ENCODE data around the gene KCNIP4.

KCNIP4 gene

GRCh38 chr4:20698382-20698781 is 1250.2 kb downstream of the KCNIP4 start:
- no peak for DNase-seq

DNA sequence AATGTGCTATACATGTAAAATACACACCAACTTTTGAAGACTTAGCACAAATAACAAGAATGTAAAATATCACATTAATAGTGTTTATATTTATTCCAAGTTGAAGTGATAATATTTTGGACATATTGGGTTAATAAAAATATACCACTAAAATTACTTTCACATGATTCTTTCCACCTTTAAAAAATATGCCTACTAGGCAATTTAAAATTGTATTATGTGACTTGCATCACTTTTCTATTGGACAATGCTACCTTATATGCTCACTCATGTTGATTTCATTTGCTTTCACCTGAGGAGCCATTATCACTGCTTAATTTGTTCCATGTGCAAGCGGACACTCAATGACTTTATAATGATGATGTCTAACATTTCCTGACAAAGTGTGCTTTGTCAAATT is 1251.8 kb downstream of the KCNIP4 start:
- DNase-seq, result no peak

DNA sequence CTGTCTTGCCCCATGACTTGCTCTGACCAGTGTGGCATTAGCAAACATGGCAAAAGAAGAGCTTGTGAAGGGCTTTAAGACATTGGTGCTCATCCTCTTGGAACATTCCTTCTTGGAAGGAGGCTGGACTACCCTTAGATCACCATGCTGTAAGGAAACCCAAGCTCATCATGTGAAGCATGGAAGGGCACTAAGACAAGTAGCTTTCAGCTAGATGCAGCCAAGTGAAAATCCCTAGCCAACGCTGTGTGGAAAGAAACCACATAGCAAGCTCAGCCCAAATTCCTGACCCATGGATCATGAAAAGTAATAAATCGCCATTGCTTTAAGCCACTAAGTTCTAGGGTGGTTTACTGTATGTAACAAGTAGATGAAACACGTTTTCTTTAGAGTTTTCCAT is 1260.7 kb downstream of the KCNIP4 start:
- DNase-seq, result no peak

DNA sequence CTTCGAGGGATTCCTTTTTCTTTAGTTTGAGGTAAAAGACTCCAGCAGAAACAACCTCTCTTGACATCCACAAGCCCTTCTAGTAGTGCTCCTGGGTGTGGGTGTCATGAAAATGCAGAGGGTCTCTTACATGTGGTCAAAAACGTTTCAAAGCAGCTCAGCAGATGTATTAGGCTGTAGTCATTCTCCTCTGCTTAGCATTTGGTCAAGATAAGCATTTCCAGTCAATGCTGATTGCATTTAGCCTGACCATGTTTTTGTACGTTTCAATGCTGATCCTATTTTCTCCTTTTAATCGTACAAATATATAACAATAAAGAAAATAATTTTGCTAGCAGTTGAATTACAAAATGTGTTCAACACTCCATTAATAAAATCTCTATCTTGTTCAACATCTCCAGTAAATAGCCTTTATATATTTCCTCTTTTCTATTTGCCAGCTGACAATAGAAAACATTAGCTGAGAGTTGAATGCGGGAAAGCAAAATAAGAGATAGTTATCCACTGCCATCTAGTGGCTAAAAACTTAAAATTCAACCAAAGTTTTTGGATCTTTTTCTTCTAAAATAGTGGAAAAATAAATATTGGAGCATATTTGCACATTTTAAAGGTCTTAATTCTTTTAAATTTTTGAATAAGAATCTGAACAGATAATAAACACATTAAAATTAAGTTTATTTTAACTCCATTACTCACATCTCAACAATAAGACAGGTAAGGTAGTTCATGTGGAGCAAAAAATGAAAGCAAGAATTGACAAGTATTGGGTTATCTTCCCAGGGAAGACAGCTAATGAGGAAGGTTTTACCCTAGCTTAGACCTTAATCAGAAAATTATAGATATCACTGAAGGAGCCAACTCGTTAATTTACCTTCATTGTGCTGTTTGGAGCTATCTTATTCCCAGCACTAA is 1263.5 kb downstream of the KCNIP4 start:
- no peak for DNase-seq

DNA sequence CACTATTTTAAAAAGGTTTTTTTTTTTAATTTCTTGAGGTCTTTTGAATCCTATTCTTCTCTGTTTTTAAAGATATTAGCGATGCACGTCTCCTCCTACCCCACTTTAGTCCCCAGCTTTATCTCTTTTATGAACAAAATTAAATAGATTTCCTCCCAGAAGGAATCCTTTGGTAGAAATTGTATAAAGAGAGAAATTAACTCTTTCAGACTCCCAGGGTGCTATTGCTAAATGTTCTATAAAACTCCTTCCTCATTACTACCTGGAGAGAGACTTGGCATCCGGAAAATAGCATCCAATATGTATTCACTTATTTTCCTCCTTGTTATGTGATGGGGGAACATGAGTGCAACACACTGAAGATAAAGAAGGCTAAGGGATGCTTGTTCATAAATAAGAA is 1264.8 kb downstream of the KCNIP4 start:
- no peak for DNase-seq

DNA sequence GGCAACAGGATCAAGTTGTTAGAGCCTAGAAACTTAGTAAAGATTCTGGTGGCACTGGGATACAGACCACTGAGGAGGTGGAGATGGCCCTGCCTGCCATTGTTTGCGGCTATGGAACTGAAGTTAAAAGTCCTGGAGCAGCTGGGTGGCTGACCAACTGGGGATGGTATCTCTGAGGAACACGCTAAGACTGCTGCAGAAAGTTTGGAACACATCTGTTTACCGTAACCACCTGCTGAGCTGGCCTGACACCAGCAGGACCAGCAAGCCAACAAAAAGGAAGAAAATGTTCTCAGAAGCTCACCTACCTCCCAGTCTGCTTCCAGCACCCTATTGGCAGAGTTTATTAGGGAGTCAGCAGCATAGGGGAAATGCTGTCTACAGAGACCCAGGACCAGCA is 1265.7 kb downstream of the KCNIP4 start:
- no peak for DNase-seq

DNA sequence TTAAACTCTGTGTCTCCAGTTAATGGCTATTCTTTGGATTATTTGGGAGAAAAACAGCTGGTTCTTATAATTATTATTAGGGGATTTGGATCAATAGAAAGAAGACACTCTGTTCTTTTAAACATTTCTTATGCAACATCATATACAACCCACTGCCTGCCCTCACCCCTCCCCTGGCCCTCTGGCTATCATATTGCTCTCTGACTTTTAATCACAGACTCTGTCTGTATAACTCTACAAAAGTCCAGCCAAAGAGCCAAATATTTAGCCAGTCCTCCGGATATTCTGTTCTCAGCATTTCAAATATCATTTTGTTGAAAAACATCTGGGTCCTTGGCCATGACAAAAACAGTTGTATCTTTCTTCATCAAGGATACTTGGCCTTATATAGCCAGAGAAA is 1267.3 kb downstream of the KCNIP4 start:
- no peak for DNase-seq

DNA sequence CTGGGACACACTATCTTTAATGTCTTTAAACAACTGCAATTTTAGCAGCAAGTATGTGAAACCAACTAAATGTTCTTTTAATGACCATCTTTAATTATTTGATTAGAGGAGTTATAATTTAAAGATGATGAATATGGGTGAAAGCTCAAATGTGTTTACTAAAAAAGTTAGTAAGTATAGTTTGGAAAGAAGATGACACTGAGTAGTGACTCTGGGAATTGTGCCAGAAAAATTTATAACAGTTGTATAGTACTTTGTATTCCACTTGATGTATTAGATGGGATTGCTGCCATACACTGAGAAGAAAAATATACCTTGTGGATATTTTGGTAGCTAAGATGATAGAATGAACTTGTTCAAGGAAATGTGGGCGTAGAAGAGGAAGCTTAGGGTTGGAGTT is 1267.8 kb downstream of the KCNIP4 start:
- no peak for DNase-seq

GRCh38 chr4:20679951-20680350 is 1268.6 kb downstream of the KCNIP4 start:
- DNase-seq, result no peak
